Left renal cortex interstitium (tissue), 4 donors: ENCODE results near the gene KRTAP5-2. TPM values are rescaled to one million over a fixed set of nuclear protein-coding genes. Genes with fewer than 3 reads are reported as not detected.

ENCODE experiments used
- DNase-seq, 4 donors: peaks; one replicate each; pipeline ENCODE4 v3.0.0-alpha.2; 2013; ENCODE audit warnings: low read depth in 4 of 4, low spot score in 2 of 4, missing footprints in 1 of 4
- polyA plus RNA-seq, 4 donors: library from polyadenylated mRNA; unstranded; fragments of 120-200 nt; gene quantifications; one replicate each; pipeline ENCODE4 v1.2.1, GENCODE V29; 2013; ENCODE audit not compliant: insufficient read length in 4 of 4

Gene KRTAP5-2
- polyA plus RNA-seq, 4 donors = 0.13 TPM; not detected in 3

DNA sequence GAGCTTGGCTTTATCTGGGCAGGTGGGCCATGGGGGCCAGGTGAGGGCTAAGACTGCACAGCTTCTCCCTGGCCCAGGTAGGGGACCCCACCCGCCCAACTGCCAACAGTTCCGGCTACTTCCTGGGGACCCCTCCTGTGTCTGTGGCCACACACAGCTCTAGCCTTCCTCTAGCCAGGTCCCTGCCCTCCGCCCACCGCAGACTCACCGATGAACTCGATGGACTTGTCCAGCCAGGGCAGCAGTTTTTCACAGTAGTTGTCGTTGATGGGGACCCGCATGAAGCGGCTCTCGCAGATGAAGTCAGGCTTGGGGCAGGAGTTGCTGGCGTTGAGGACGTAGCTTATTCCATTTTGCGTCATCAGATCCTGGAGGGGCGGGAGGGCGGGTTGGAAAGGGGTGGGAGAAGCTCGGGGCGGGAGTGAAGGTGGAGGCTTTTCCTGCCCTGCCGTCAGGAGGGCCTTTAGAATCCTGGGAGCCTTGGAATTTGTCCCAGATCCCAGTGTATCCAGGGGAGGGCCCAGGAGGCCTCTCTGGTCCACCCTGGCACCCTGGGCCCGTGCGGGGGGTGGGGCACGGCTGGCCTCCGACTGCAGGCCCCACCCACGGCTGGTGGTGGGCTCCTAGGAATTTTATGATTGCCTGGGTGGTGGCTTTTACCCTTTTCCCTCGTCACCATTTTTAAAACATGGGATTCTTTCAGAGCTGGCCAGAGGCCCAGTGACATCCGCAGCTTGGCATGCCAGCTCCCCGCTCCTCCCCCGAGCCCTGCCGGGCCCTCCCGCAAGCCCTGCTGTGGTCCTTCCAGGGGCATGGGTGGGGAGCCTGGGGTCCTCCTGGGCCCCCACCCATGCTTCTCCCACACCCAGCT, 40.0 kb downstream of the KRTAP5-2 start:
- no peak for DNase-seq

- DNase-seq = no peak
Observed at GRCh38 chr11:1557051-1557884, 40.8 kb downstream of the KRTAP5-2 start.

- no peak for DNase-seq
Observed at GRCh38 chr11:1556278-1556902, 41.7 kb downstream of the KRTAP5-2 start.

GRCh38 chr11:1555713-1556153, 42.4 kb downstream of the KRTAP5-2 start:
- no peak for DNase-seq

- no peak for DNase-seq
Observed at GRCh38 chr11:1554981-1555712, 42.9 kb downstream of the KRTAP5-2 start.

DNA sequence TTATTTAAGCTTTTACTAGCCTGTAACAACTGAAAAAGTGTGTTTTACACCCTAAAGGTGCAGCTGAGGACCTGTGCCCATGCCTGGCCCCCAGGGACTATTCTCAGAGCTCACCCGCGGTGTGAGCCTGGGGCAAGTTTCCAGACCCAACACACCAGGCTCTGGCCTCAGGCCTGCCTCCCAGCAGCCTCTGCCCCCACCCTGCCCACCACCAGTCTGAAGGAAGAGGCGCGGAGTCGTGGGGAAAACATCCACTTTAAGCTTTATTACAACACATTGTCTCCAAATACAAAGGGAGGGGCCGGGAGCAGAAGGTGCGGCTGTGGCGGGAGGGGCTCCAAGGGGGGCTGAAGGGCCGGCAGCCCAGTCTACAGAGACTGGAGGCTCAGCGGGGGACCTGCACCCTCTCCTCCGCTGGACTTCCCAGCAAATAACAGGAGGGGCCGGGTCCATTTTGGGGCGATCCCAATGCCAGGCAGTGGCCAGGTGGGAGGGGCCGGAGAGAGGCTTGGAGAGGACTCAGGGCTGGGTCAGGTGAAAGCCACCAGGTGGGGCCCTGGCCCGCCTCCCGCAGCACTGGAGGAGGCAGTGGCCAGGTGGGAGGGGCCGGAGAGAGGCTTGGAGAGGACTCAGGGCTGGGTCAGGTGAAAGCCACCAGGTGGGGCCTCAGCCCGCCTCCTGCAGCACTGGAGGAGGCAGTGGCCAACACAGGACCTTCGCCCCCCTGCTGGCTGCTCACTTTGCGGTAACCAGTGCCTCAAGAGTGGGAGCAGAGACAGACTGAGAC, 44.1 kb downstream of the KRTAP5-2 start:
- DNase-seq = no peak

- DNase-seq = no peak
Observed at GRCh38 chr11:1549338-1550330, 48.5 kb downstream of the KRTAP5-2 start.

DNA sequence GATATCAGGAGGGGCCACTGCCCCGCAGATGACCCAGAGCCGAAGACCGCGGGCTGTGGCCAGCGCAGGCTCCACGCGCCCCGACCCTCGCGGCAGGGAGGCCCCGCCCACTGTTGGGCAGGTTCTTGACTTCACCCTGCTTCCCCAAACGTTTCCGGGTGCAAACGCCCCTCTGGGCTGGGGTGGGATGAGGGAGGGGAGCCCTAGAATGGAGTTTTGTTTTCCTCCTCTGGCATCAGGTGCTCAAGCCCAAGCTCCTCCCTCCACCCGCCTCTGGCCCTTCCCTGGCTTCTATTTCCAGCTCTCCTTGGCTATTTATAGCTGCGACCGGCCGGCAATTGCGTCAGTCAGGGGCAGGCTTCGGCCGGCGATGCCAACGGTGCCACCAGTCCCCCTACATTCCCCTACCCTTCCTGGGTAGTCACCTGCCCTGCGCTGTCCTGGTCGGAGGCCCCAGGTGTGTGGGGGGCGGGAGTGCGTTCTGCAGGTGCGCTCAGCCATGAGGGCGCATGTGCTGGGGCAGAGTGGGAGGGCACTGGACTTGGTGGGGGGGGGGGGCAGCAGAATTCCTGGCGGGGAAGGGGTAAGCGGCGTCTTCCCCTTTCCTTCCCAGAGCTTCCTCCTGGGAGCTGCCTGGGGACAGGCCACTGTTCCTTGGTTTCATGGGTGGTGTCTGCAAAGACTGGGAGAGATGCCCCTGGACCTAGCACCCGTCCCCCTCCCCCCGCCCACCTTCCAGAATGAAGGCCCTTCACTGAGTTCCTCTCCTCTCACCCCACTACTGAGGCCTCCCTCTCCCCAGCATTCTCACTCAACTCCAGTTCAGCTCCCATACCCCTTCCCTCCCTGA, 49.6 kb downstream of the KRTAP5-2 start:
- DNase-seq = peak in 1 of 4 donors; percentile 57

DNA sequence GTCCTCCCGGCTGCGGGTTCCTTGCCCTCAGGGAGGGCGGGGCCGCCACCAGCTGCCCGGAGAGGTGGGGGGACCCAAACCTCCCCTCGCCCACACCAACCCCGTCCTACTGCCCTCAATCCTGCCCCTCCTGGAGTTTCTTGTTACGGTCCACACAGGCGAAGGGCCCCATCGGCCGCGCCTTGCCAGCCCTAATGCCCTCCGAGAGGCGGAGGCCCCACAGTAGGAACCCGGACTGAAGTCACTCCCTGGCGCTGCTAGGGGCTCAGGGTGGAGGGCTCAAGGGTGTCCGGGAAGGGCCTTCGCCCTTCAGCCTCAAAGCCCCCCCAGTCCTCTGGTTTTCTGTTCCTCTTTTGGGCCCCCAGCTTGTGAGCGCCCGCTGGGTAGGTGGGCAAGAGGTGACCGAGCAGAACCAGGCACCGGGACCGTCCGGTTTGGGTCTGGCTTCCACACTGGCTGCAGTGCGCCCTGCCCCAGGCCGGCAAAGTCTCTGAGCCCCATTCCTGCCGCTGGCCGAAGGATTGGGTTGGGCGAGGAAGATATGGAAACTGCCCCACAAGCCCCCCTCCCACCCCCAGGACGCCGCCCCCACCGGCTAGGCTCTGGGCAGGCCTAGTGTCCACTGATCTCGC, 50.5 kb downstream of the KRTAP5-2 start:
- no peak for DNase-seq

Other genes starting within 250 kb of the KRTAP5-2 start
- gene BRSK2, start 208.4 kb downstream of the KRTAP5-2 start, polyA plus RNA-seq = 1 to 10 TPM in 1 of 4 donors, under 1 TPM in 3; 0.41 to 1.5 (median 0.71) TPM
- gene MOB2, start 111.5 kb downstream of the KRTAP5-2 start, polyA plus RNA-seq = 10 to 100 TPM; 30.3 to 34.8 (median 33.6) TPM
- gene DUSP8, start 26.0 kb downstream of the KRTAP5-2 start, polyA plus RNA-seq = 1 to 10 TPM; 2.6 to 5.0 (median 3.6) TPM
- under 1 TPM in 2 of 4 donors, not detected in 2; 0.56 to 0.96 TPM for gene KRTAP5-1, start 13.0 kb downstream of the KRTAP5-2 start, polyA plus RNA-seq
- not detected for gene KRTAP5-3, start 10.2 kb upstream of the KRTAP5-2 start, polyA plus RNA-seq
- gene KRTAP5-4, start 23.8 kb upstream of the KRTAP5-2 start, polyA plus RNA-seq = not detected
- gene KRTAP5-5, start 31.5 kb upstream of the KRTAP5-2 start, polyA plus RNA-seq = under 1 TPM in 1 of 4 donors, not detected in 3; 0.13 TPM
- gene KRTAP5-6, start 98.9 kb upstream of the KRTAP5-2 start, polyA plus RNA-seq = under 1 TPM in 1 of 4 donors, not detected in 3; 0.31 TPM
- gene IFITM10, start 152.3 kb upstream of the KRTAP5-2 start, polyA plus RNA-seq = under 1 TPM; 0.11 to 0.46 (median 0.32) TPM
- 100 to 1,000 TPM; 218 to 295 (median 242) TPM for gene CTSD, start 165.6 kb upstream of the KRTAP5-2 start, polyA plus RNA-seq
- gene SYT8, start 236.7 kb upstream of the KRTAP5-2 start, polyA plus RNA-seq = 1 to 10 TPM in 1 of 4 donors, under 1 TPM in 3; 0.14 to 1.0 (median 0.23) TPM
- 1 to 10 TPM in 2 of 4 donors, under 1 TPM in 2; 0.20 to 1.3 (median 0.77) TPM for gene TNNI2, start 240.7 kb upstream of the KRTAP5-2 start, polyA plus RNA-seq